Uterus (tissue), 2 donors: Measurements from ENCODE around the gene PKD2.

Source experiments
- CTCF ChIP-seq, 4 experiments: fragments of 200-600 bp in 2 of 4; fragments of 450-650 bp in 2 of 4; sonication (generic) in 2 of 4; IDR thresholded peaks; one replicate each; pipeline ENCODE4 v1.5.1; 2016 to 2019; ENCODE audit warnings: antibody characterized with exemption in 4 of 4, mild to moderate bottlenecking in 2 of 4, moderate library complexity in 1 of 4
- POLR2A ChIP-seq, 2 donors: fragments of 450-650 bp; IDR thresholded peaks; one replicate each; pipeline ENCODE4 v1.6.1; 2016; ENCODE audit warnings: antibody characterized with exemption in 2 of 2, mild to moderate bottlenecking in 1 of 2, moderate library complexity in 1 of 2

GRCh38 chr4:88009871-88010270 is 2.4 kb downstream of the PKD2 start:
- no peak for TF ChIP-seq CTCF (IDR thresholded peaks at IDR 0.05)
- TF ChIP-seq POLR2A (IDR thresholded peaks at IDR 0.05) = no peak
